DMS53 (cell line): ENCODE measurements around the gene KIF26B.

ENCODE experiments used
- DNase-seq: peaks from one replicate; lab custom pipeline; 2025; lab: John Stamatoyannopoulos, UW

KIF26B gene

GRCh38 chr1:245599371-245600174 is 444.8 kb downstream of the KIF26B start:
- no peak for DNase-seq

GRCh38 chr1:245600658-245601057 is 445.9 kb downstream of the KIF26B start:
- DNase-seq, result no peak

GRCh38 chr1:245603311-245603865 is 448.6 kb downstream of the KIF26B start:
- no peak for DNase-seq

GRCh38 chr1:245604979-245605378 is 450.2 kb downstream of the KIF26B start:
- no peak for DNase-seq

DNA sequence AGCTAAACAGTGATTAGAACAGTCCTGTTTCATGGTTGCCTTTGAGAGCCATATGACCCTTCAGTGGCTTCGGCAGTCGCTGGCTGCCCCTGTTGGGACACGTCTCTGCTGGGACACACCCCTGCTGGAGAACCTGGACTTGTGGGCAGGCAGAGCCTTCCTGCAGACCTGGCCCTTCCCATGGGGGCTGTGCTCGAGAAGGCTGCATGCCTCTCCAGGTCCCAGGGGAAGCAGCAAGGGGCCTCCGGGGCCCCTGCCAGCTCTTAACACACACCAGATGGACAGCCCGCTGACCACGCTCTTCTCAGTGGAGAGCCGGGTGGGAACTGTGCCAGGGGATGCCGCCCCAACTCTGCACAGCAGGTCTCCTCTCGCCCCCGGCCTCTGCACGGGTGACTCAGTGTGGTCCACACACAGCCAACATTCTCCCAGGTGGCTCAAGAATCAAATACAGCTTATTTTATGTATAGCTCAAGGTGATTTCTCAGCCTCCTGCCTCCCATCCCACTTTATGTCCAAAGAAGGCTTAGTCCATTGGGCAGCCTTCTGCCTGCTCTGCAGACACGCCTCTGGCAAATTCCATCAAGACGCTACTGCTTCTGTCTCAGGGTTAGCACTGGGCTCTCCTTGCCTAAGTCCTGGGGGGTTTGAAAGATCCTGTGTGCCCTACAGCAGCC is 450.8 kb downstream of the KIF26B start:
- no peak for DNase-seq

DNA sequence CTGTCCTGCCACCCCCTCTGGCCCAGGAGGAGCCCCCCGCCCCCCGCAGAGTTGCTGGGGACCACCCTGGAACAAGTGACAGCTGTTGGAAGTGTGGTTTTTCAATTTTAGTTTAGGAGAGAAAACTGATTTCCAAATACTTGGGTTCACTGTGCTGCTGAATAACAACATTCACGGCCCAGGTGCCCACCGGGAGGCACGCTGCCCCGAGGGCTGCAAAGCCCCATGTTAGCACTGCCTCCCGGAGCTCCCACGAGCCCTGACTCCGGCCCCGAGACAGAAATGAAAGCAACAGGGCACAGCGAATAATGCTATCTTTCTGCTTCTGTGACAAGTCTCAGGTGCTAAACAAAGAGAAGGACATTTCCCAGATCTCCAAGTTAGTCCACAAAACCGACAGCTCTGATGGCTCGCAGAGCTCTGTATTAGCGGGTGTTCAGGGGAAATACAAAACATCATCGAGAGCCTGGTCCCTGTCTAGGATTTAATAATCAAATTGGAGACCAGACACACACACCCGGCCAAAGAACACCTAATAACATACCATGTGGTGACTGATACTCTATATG is 451.5 kb downstream of the KIF26B start:
- DNase-seq, result no peak

DNA sequence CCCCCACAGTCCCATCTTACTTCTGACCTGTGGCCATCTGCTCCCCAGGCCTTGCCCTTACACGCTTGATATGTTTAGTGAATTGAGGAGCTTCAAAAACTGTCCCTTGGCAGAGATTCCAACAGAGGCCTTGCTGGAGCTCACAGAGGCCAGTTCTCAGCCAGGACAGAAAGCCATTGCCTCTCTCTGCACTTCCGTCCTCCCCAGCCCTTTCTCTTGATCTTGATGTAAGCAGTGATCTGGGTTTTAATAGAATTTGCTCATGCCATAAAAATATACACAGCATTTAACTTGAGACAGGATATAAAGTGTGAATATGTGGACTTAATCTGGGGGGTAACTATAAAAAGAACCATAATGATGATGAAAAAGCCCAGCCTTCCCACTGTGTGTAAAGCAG is 453.5 kb downstream of the KIF26B start:
- DNase-seq, result no peak

DNA sequence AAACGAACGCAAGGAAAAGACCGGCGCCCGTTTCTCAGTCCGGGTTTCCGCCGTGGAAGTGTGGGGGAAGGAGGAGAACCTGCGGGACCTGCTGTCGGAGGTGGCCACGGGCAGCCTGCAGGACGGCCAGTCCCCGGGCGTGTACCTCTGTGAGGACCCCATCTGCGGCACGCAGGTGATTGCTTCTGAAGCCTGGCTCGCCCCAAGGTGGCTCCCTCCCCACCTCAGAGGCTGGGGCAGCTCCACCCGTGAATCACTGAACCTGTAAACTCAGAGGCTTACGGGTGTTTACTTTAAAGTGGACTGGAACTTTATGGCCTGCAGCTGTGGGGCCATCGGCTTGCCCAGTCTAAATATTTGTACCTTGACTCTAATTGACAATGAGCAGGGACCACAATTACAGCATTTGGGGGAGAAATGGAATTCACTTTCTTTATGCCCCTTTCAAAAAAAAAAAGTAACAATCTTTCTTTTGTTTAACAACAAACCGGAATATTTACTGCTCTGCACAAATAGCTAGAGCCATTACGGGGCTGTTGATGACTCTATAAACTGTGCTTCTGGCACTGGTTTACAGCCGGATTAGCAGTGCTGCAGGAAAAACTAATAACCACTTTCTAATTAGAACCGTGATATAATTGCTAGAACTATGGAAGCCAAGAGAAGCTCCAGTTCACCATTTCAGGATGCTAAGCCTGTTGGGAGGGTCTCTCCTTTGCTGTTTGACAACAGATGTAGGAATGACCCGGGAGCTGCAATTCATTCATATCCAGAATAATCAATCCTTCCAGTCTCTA is 454.8 kb downstream of the KIF26B start:
- peak; percentile 27 for DNase-seq

DNA sequence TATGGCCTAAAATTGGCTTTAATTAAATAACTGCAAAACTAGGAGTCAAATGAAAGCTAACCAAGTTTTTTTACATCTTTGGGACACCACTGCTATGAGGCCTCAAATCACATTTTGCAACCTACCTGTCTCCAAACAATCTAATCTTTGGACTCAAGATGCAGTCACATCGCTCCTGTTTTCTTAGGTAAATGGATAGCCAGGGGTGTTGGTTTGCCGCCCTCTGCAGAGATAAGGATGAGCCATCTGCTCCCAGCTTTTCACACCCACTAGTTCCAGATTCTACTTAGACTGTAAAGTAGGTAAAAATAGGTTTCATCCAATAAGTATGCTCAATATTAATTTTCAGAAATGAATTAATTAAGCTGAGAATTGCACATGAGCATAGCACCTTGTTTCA is 456.5 kb downstream of the KIF26B start:
- DNase-seq, result no peak

DNA sequence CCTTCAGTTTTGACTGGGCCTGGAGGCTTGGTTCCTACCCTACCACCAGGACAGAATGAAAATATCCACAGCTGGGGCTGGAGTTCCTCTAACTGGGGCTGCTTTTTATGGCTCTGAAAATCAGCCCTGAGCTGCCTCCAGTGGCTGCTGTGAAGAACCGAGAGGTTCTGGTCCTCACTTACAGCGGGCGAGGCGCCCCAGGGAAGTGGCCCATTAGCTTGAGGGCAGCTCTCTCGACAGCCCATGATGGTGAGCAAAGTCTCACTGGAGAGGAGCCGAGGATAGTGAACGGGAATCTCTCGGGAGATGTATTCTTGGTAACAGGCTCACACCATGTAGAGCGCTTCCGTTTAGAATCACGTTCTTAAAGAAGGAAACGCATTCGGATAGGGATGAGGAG is 459.7 kb downstream of the KIF26B start:
- no peak for DNase-seq

GRCh38 chr1:245615001-245615400 is 460.2 kb downstream of the KIF26B start:
- DNase-seq, result no peak

- no peak for DNase-seq
Measured at GRCh38 chr1:245621589-245621988, 466.8 kb downstream of the KIF26B start.

- DNase-seq, result no peak
Measured at GRCh38 chr1:245622332-245623014, 467.7 kb downstream of the KIF26B start.

DNA sequence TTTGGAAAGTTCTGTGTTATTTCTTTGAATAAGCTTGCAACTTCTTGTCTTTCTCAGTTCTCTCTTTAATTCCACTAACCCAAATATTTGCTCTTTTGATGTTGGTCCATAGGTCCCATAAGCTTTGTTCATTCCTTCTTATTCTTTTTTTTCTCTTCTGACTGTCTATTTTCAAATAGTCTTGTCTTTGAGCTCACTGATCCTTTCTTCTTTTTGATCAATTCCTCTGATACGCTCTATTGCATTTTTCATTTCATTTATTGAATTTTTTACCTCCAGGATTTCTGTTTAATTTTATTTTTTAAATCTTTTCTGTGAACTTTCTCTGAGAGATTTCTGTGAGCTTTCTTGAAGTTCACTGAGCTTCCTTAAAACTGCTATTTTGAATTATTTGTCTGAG is 486.6 kb downstream of the KIF26B start:
- DNase-seq, result no peak

- peak; percentile 29 for DNase-seq
Measured at GRCh38 chr1:245645406-245645805, 490.6 kb downstream of the KIF26B start.

GRCh38 chr1:245645894-245646293 is 491.1 kb downstream of the KIF26B start:
- DNase-seq, result no peak

DNA sequence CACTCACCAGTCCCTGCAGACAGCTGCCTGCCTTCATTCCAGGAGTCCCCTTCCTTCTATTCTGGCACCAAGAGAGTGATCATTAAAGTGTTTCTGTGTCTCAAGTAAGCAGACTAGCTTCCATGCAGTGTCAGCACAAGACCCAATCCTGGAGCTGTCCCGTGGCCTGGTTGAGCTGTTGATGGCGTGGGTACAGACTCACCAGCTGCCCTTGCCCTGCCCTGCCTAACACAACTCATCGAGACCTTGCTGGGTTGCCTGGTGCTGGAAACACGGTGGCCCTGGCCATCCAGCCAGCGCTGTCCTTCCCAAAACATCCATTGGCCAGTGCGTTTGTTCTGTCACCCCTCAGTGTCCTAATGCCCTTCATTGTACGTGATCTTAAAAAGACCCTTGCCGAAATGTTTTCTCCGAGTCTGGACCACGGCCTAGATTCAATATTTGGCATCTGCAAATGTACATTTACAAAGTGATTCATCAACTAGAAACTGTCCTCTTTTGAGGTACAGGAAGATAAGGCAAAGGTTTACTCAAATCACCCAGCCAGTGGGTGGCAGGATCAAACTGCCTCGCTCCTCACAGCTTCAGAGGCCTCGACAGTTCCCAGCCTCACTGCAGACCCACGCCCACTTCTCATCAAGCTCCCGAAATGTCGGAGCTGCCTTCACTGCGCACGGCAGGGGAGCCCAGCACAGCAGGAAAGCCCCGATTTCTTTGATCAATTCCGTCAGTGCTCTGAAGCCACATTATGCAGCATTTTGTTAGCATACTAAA is 494.2 kb downstream of the KIF26B start:
- no peak for DNase-seq

GRCh38 chr1:245649666-245650065 is 494.9 kb downstream of the KIF26B start:
- no peak for DNase-seq

GRCh38 chr1:245650441-245650960 is 495.7 kb downstream of the KIF26B start:
- no peak for DNase-seq

- no peak for DNase-seq
Measured at GRCh38 chr1:245651093-245651492, 496.3 kb downstream of the KIF26B start.
